IMR-90 (cell line): ENCODE data around the gene POC1B. TPM values are rescaled to one million over a fixed set of nuclear protein-coding genes. Genes with fewer than 3 reads are reported as not detected.

Experiments
- ATAC-seq: fragments of 200-7000 bp; cut with Tn5 transposase; 2 replicates; pipeline ENCODE4 v1.9.1; 2020; ENCODE audit warnings: low read depth, mild to moderate bottlenecking, moderate library complexity
- BruUV-seq: library from RNA; stranded (reverse); fragments of 400-500 nt; replicated peaks from 2 replicates; lab custom pipeline; 2021; lab: Mats Ljungman, UMichigan
- CTCF ChIA-PET: fragments of 300-600 bp; formaldehyde crosslinking; extraction: SDS; loops from one replicate; lab custom pipeline; 2021; ENCODE audit warnings: antibody characterized with exemption; lab: Yijun Ruan, JAX
- POLR2A ChIA-PET: fragments of 300-600 bp; sonication (Branson Sonifier 250); formaldehyde crosslinking; loops from one replicate; lab custom pipeline; 2022; ENCODE audit warnings: antibody characterized with exemption; ENCODE audit not compliant: unreplicated experiment; lab: Charles Lee
- DNase-seq: peaks from one replicate; pipeline ENCODE4 v3.0.0; 2013
- H2AFZ ChIP-seq: replicated peaks from 2 replicates; pipeline ENCODE3; 2013; ENCODE audit warnings: low read length, mild to moderate bottlenecking; ENCODE audit not compliant: poor library complexity
- H2AK5ac ChIP-seq: 2 replicates; pipeline ENCODE4 v1.6.1; 2013; ENCODE audit warnings: low read depth, low read length, inconsistent platforms
- H2AK9ac ChIP-seq: replicated peaks from 2 replicates; pipeline ENCODE3; 2013; ENCODE audit warnings: mild to moderate bottlenecking, low read depth, low read length, moderate library complexity; ENCODE audit not compliant: poor library complexity
- H2BK120ac ChIP-seq: 2 replicates; pipeline ENCODE4 v1.6.1; 2013; ENCODE audit warnings: low read depth, low read length, inconsistent platforms
- H2BK15ac ChIP-seq: 3 replicates; pipeline ENCODE4 v1.6.1; 2013; ENCODE audit warnings: low read depth, low read length, inconsistent platforms
- H2BK20ac ChIP-seq: 2 replicates; pipeline ENCODE4 v1.6.1; 2013; ENCODE audit warnings: low read depth, mild to moderate bottlenecking, inconsistent platforms, low read length, moderate library complexity
- H2BK5ac ChIP-seq: 2 replicates; pipeline ENCODE4 v1.6.1; 2013; ENCODE audit warnings: mild to moderate bottlenecking, low read depth, low read length, inconsistent platforms; ENCODE audit not compliant: poor library complexity, severe bottlenecking
- H3K14ac ChIP-seq: replicated peaks from 2 replicates; pipeline ENCODE4 v1.6.1; 2013; ENCODE audit warnings: low read depth, low read length, inconsistent platforms
- H3K18ac ChIP-seq: 2 replicates; pipeline ENCODE4 v1.6.1; 2013; ENCODE audit warnings: low read depth, low read length, control low read depth
- H3K23ac ChIP-seq: 2 replicates; pipeline ENCODE4 v1.6.1; 2013; ENCODE audit warnings: low read depth, low read length, inconsistent platforms
- H3K27ac ChIP-seq: 2 replicates; pipeline ENCODE4 v1.5.1; 2013; ENCODE audit warnings: mild to moderate bottlenecking, control low read depth, low read length; ENCODE audit not compliant: insufficient read depth
- H3K27me3 ChIP-seq: 2 replicates; pipeline ENCODE4 v1.6.1; 2013; ENCODE audit warnings: low read length; ENCODE audit not compliant: control insufficient read depth, insufficient read depth
- H3K36me3 ChIP-seq: 2 replicates; pipeline ENCODE4 v1.6.1; 2013; ENCODE audit warnings: low read length, mixed read lengths; ENCODE audit not compliant: control insufficient read depth, insufficient read depth
- H3K4ac ChIP-seq: 2 replicates; pipeline ENCODE4 v1.6.1; 2013; ENCODE audit warnings: low read depth, low read length, inconsistent platforms
- H3K4me1 ChIP-seq: 2 replicates; pipeline ENCODE4 v1.6.1; 2013; ENCODE audit warnings: low read length, mixed read lengths; ENCODE audit not compliant: control insufficient read depth, insufficient read depth
- H3K4me2 ChIP-seq: 2 replicates; pipeline ENCODE4 v1.6.1; 2013; ENCODE audit warnings: low read depth, mild to moderate bottlenecking, control low read depth, low read length, moderate library complexity
- H3K4me3 ChIP-seq: 2 replicates; pipeline ENCODE4 v1.5.1; 2013; ENCODE audit warnings: low read depth, mild to moderate bottlenecking, control low read depth, low read length, moderate library complexity; ENCODE audit not compliant: insufficient read depth
- H3K56ac ChIP-seq: 2 replicates; pipeline ENCODE4 v1.6.1; 2013; ENCODE audit warnings: low read length, inconsistent platforms; ENCODE audit not compliant: insufficient read depth; ENCODE audit errors: extremely low read depth
- H3K79me1 ChIP-seq, 2 experiments: 2 replicates each; pipeline ENCODE4 v1.6.1; 2013; ENCODE audit warnings: low read length in 2 of 2, inconsistent platforms in 1 of 2, low read depth in 1 of 2
- H3K9ac ChIP-seq: 2 replicates; pipeline ENCODE4 v1.6.1; 2013; ENCODE audit warnings: low read depth, low read length, control low read depth
- H3K9me1 ChIP-seq: 2 replicates; pipeline ENCODE4 v1.6.1; 2013; ENCODE audit warnings: low read length, inconsistent platforms; ENCODE audit not compliant: insufficient read depth
- H3K9me3 ChIP-seq: 2 replicates; pipeline ENCODE4 v1.6.1; 2013; ENCODE audit warnings: low read length; ENCODE audit not compliant: control insufficient read depth, insufficient read depth
- H4K20me1 ChIP-seq: 2 replicates; pipeline ENCODE4 v1.6.1; 2013; ENCODE audit warnings: low read length, inconsistent platforms; ENCODE audit not compliant: insufficient read depth
- H4K5ac ChIP-seq: 2 replicates; pipeline ENCODE4 v1.6.1; 2013; ENCODE audit warnings: mild to moderate bottlenecking, low read depth, low read length, control low read depth
- H4K8ac ChIP-seq, 2 experiments: 2 replicates each; pipeline ENCODE4 v1.6.1; 2013; ENCODE audit warnings: low read depth in 2 of 2, low read length in 2 of 2, control low read depth in 1 of 2, inconsistent platforms in 1 of 2
- H4K91ac ChIP-seq: 2 replicates; pipeline ENCODE4 v1.6.1; 2013; ENCODE audit warnings: low read depth, low read length, inconsistent platforms; ENCODE audit not compliant: insufficient read depth
- CEBPB ChIP-seq: IDR thresholded peaks from 2 replicates; pipeline ENCODE4 v1.6.1; 2012; ENCODE audit warnings: low read depth, low read length, improper control_type of control experiment
- RAD21 ChIP-seq: IDR thresholded peaks from 2 replicates; pipeline ENCODE4 v1.6.1; 2012; ENCODE audit warnings: low read length, improper control_type of control experiment
- WGBS, 2 experiments: methylation state at CpG; one replicate each; pipeline versions ENCODE4 v1.1.5 to v1.1.7; 2013; ENCODE audit warnings: missing lambda C conversion rate in 2 of 2; ENCODE audit not compliant: insufficient read length in 1 of 2; ENCODE audit errors: extremely low coverage in 2 of 2; 5-methylcytosine and 5-hydroxymethylcytosine counted together
- dilution Hi-C: fragments of 300-500 bp; cut with HindIII; formaldehyde crosslinking; loops from one replicate; pipeline ENCODE4 v1.14.3; 2018; ENCODE audit warnings: low sequenced_read_pairs; ENCODE audit not compliant: unreplicated experiment
- in situ Hi-C: fragments of 300-500 bp; cut with MboI; formaldehyde crosslinking; loops from 3 replicates; pipeline ENCODE4 v1.14.3; 2019; ENCODE audit warnings: low sequenced_read_pairs, inconsistent platforms, mixed read lengths
- intact Hi-C: fragments of 100-400 bp; cut with micrococcal nuclease; formaldehyde crosslinking; loops from 2 replicates; pipeline ENCODE4 v1.10.0; 2022
- polyA plus RNA-seq, 3 experiments: library from polyadenylated mRNA; depleted of rRNA; stranded (reverse); fragments of >200 nt; gene quantifications; 2 replicates each; pipeline ENCODE4 v1.2.3, GENCODE V29; 2012; ENCODE audit warnings: low replicate concordance in 1 of 3
- total RNA-seq: library from RNA; depleted of rRNA; stranded (reverse); fragments of >200 nt; gene quantifications from 2 replicates; pipeline ENCODE4 v1.2.3, GENCODE V29; 2012

The POC1B gene
- total and polyA plus RNA-seq, 2 of the 4 experiments (the other 2 are of a cell fraction): 5.0 to 10.4 TPM

DNA sequence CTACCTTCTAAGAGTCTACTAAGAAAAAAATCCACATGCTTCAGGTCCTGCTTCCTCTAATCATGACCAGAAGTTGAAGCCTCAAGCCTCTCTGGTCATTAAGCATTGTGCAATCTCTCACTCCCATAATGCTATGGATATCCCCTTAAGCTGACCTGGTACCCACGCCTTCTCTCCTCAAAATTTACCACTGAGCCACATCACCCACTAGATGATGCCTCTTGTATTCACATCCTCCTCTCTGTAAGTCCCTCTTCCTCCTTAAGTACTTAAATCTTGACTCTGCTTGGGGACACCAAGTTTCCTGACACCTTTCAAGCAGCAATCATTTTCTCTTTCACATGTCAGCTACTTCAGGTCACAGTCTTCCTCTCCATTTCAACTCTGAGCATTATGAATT, 11.1 kb downstream of the POC1B start:
- H3K9ac ChIP-seq: no peak overlapping the region
- ChIA-PET CTCF (no interaction called here), POLR2A (no interaction called here)
- no peaks in the 10 kb centered on the region for H3K36me3 ChIP-seq
- H4K20me1 ChIP-seq: no peaks in the 10 kb centered on the region
- no peak overlapping the region for H3K18ac ChIP-seq
- no peaks in the 10 kb centered on the region for H3K9me1 ChIP-seq
- no peak overlapping the region for H2AK5ac ChIP-seq
- ATAC-seq (no peak), DNase-seq (no peak)
- no peaks in the 10 kb centered on the region for H3K9me3 ChIP-seq
- no peak overlapping the region for H3K4me3 ChIP-seq
- intact Hi-C loops (no loop called here), in situ Hi-C loops (loop anchor here (25.0 kb wide), 1 partner anchor 1377 kb away; the partner anchor contains the start of genes CEP290 and TMTC3), dilution Hi-C loops (no loop called here)
- H3K23ac ChIP-seq: no peak overlapping the region
- no peak overlapping the region for H4K5ac ChIP-seq
- WGBS, 2 experiments: 100% methylated on average over 1 of the region's 1 CpG; no CpG with 5 or more reads in 1 of the 2 experiments
- no peaks in the 10 kb centered on the region for H3K27me3 ChIP-seq
- no peak overlapping the region for H3K27ac ChIP-seq
- H2BK5ac ChIP-seq: no peak overlapping the region
- H2BK20ac ChIP-seq: no peak overlapping the region
- H2BK15ac ChIP-seq: no peak overlapping the region
- no peaks in the 10 kb centered on the region for H3K4me1 ChIP-seq
- TF ChIP-seq RAD21: no peak
- peak; percentile 48 for TF ChIP-seq CEBPB
- H3K79me1 ChIP-seq: peaks cover 9 to 30% of the 10 kb centered on the region in 2 experiments; a peak in 2 of 4 replicates
- no peak overlapping the region for H3K4ac ChIP-seq
- H3K4me2 ChIP-seq: no peak overlapping the region
- H3K14ac ChIP-seq: no peak overlapping the region
- H2AK9ac ChIP-seq: no peak overlapping the region
- H3K56ac ChIP-seq: no peak overlapping the region
- H2BK120ac ChIP-seq: no peak overlapping the region
- no TSS peak for BruUV-seq
- H4K8ac ChIP-seq: no peak overlapping the region
- H2AFZ ChIP-seq: no peak overlapping the region
- no peak overlapping the region for H4K91ac ChIP-seq
